GM18526 (cell line): ENCODE results near the gene ESYT3.

Source experiments
- POLR2A ChIP-seq: IDR thresholded peaks from 3 replicates; pipeline ENCODE4 v1.6.1; 2011; ENCODE audit not compliant: insufficient read length; ENCODE audit errors: extremely low read depth

ESYT3 gene

GRCh38 chr3:138434276-138434874, at the start of gene ESYT3:
TSS of gene ESYT3 (plus strand) at chr3:138434616. CDS start at chr3:138434799, 183 bp downstream.
- TF ChIP-seq POLR2A: no peak

GRCh38 chr3:138384976-138385375, 49.4 kb upstream of the ESYT3 start:
- TF ChIP-seq POLR2A: no peak

- no peak for TF ChIP-seq POLR2A
Measured at GRCh38 chr3:138389144-138389601, 45.2 kb upstream of the ESYT3 start.

DNA sequence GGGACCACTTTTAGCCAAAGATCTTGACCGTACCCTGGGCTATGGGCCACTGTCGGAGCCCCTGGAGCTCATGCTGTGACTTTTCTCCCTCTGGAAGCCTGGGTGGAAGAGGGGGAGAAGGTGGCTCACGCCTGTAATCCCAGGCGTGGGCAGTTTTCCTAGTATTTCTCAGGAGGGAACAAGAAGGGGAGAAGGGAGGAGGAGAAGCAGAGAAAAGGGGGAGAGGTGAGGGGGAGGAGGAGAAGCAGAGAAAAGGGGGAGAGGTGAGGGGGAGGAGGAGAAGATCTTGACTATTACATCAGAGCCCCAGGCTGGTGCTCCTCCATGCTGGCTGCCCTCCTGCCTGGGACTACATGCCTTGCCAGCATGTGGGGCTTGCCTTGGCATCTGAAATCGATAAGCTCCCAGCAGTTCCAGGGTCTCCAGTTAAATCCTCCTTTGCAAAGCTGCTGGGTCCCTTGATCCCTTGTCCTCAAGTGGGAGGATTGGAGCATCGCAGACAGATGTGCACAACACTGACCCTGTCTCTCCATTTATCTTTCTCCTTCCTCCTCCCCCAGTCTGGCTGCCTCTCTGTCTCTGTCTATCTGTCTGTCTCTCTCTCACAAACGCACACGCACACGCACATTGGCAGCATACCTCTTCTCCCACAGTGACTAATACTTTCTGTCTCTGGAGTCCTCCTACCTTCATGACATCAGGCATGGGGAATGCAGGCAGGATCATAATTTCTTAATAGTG, 44.4 kb upstream of the ESYT3 start:
- no peak for TF ChIP-seq POLR2A

GRCh38 chr3:138390582-138390932, 43.9 kb upstream of the ESYT3 start:
- TF ChIP-seq POLR2A: no peak

GRCh38 chr3:138394156-138394555, 40.3 kb upstream of the ESYT3 start:
- TF ChIP-seq POLR2A: no peak

GRCh38 chr3:138394686-138395085, 39.7 kb upstream of the ESYT3 start:
- no peak for TF ChIP-seq POLR2A

GRCh38 chr3:138395865-138396751, 38.3 kb upstream of the ESYT3 start:
- no peak for TF ChIP-seq POLR2A

GRCh38 chr3:138396752-138397410, 37.5 kb upstream of the ESYT3 start:
- no peak for TF ChIP-seq POLR2A

- no peak for TF ChIP-seq POLR2A
Measured at GRCh38 chr3:138397983-138398382, 36.4 kb upstream of the ESYT3 start.

DNA sequence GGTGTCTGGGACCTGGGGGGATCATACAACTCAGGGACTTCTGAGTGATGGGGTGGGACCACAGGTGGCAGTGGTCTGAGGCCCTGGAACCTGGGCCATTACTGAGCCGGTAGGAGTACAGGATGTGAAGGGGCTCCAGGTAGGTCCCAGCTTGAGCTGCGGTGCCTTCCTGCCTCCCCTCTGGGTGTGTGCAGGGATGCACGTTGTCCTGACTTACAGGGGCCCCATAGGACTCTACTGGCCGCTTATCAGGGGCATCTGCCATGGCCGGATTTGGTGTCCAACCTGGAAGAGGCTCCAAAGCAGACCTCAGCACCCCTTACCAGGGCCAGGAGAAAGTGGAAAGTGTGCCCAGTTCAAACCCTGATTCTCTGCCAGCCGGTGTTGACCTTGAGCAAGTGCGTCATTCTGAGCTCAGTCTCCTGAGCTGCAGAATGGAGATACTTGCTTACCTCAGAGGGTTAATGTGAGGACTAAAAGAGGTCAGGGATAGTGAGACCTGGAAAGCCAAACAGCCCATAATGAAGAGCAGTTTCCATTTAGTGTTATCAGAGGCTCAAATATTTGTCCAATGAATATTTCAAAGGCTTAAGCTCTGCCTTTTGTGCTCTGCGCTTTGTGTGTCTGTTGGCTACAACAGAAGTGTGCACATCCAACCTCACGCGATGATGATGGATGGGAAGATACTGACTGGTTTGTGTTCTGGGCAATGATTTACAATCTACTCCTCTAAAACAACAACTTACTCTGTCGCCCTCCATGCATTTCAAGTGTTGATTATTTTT, 35.4 kb upstream of the ESYT3 start:
- TF ChIP-seq POLR2A: no peak

DNA sequence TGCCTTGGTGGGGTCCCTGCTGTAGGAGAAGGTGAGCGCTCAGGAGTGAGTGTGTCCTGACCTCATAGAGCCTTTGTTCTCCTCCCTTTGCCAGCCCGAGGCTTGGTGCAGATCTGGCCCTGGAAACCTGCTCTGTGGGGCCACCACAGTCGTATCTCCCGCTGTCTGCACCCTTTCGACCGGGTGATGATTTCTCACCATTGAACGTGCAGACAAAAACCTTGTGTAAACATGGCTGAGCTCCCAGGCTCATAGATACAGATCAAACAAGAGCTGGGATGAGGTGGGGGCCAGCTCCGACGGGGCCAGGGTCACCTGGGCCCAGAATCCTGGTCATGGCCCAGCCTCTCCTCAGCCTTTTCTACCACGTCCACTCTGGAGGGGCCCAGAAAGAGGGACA, 34.6 kb upstream of the ESYT3 start:
- TF ChIP-seq POLR2A: no peak

DNA sequence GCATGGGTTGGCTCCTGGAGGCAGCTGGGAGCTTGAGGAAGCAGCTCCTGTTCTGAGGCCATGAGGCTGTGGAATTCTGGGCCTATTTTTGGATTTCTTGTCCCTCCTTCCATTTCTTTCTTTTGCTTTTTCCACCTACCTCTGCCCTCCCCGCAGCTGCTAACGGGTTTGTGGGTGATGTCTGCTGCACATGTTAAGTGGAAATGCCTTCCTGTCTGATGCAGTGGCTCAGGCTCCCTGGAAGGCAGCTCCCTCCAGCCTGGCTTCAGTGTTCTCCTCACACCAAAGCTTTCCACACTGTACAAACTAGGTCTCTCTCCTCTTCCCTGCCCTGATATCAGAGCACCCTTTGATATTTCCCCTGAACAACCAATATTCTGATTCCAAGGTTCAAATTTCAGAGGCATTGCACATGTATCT, 33.8 kb upstream of the ESYT3 start:
- TF ChIP-seq POLR2A: no peak

DNA sequence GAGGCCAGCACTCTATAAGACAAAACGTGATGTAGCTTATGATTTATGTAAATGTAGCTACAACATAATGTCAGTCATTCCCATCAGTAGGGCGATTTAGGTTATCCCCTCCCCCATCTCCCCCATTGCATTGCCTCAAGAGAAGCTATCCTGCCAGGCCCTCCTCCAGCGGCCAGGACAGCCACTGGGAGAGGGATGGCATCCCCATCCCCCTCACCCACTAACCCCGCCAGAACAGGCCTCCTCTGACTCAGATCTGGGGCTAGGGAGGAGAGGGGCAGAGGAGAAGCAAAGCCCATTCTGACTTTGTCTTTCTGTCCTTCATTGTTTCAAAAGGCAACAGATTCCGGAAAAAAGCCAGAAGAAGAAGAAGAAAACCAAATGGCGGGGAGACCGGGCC, 32.6 kb upstream of the ESYT3 start:
- TF ChIP-seq POLR2A: no peak
